Measurements from ENCODE around the gene FHOD3. TPM values are rescaled to one million over a fixed set of nuclear protein-coding genes. Genes with fewer than 3 reads are reported as not detected.

FHOD3 gene
- total RNA-seq, 6 experiments from 2014 or later, result 0.44 to 1.2 (median 0.62) TPM

- ATAC-seq, result no peak
- TF ChIP-seq POLR2A (IDR thresholded peaks at IDR 0.05), result no peak
- no peak for TF ChIP-seq CTCF (IDR thresholded peaks at IDR 0.05)
These were observed 501.4 kb downstream of the FHOD3 start for GRCh38 chr18:36798738-36799473.

GRCh38 chr18:36805105-36805504 lies 507.6 kb downstream of the FHOD3 start:
- peaks cover 0 to 15% (median 2%) of the 10 kb centered on the region in 4 donors for H3K36me3 ChIP-seq
- no peak overlapping the region for H3K4me3 ChIP-seq
- no peak for DNase-seq
- no peaks in the 10 kb centered on the region for H3K4me1 ChIP-seq
- no peak for ATAC-seq
- intact Hi-C loops (cut with DNase I), result no loop called here
- 100% methylated on average over 2 of the region's 2 CpGs for WGBS (ENCODE audit: insufficient coverage, low coverage, low lambda C conversion rate, missing lambda C conversion rate)
- H3K27me3 ChIP-seq, result no peaks in the 10 kb centered on the region
- H3K27ac ChIP-seq, result no peak overlapping the region
- no peaks in the 10 kb centered on the region for H3K9me3 ChIP-seq
- TF ChIP-seq CTCF (IDR thresholded peaks at IDR 0.05) (no peak), POLR2A (IDR thresholded peaks at IDR 0.05) (no peak)

More at GRCh38 chr18:36798738-36799473, 501.4 kb downstream of the FHOD3 start:
- Histone ChIP-seq H3K9me3 (no peaks in the 10 kb centered on the region), H3K4me1 (no peaks in the 10 kb centered on the region), H3K4me3 (no peak overlapping the region), H3K36me3 (peaks cover 0 to 23% (median 1%) of the 10 kb centered on the region in 4 donors), H3K27me3 (no peaks in the 10 kb centered on the region), H3K27ac (no peak overlapping the region)
- no peak for DNase-seq
- WGBS (ENCODE audit: insufficient coverage, low coverage, low lambda C conversion rate, missing lambda C conversion rate), result 93% methylated on average over 3 of the region's 3 CpGs
- intact Hi-C loops (cut with DNase I), result no loop called here

GRCh38 chr18:36808681-36809080 lies 511.2 kb downstream of the FHOD3 start:
- DNase-seq (no peak), ATAC-seq (no peak)
- intact Hi-C loops (cut with DNase I), result no loop called here
- TF ChIP-seq POLR2A (IDR thresholded peaks at IDR 0.05), result no peak
- Histone ChIP-seq H3K36me3 (peaks cover 0 to 15% (median 2%) of the 10 kb centered on the region in 4 donors), H3K27me3 (no peaks in the 10 kb centered on the region), H3K9me3 (no peaks in the 10 kb centered on the region), H3K4me1 (no peaks in the 10 kb centered on the region), H3K4me3 (no peak overlapping the region), H3K27ac (no peak overlapping the region)
- 50% methylated on average over 1 of the region's 2 CpGs for WGBS (ENCODE audit: insufficient coverage, low coverage, low lambda C conversion rate, missing lambda C conversion rate)

- 43% methylated on average over 6 of the region's 6 CpGs for WGBS (ENCODE audit: insufficient coverage, low coverage, low lambda C conversion rate, missing lambda C conversion rate)
- H3K9me3 ChIP-seq, result no peaks in the 10 kb centered on the region
- H3K4me3 ChIP-seq, result no peak overlapping the region
- TF ChIP-seq POLR2A (IDR thresholded peaks at IDR 0.05) (no peak), CTCF (IDR thresholded peaks at IDR 0.05) (peak; percentile 66 to 87 (median 84))
- H3K4me1 ChIP-seq, result no peaks in the 10 kb centered on the region
- no peaks in the 10 kb centered on the region for H3K27me3 ChIP-seq
- intact Hi-C loops (cut with DNase I), result no loop called here
- H3K36me3 ChIP-seq, result peaks cover 0 to 15% (median 2%) of the 10 kb centered on the region in 4 donors
- DNase-seq (no peak), ATAC-seq (peak; percentile 95 to 97 (median 96))
- no peak overlapping the region for H3K27ac ChIP-seq
These were observed 512.3 kb downstream of the FHOD3 start for GRCh38 chr18:36809590-36810381.

GRCh38 chr18:36811430-36811829 lies 513.9 kb downstream of the FHOD3 start:
- Histone ChIP-seq H3K4me1 (no peaks in the 10 kb centered on the region), H3K36me3 (peaks cover 0 to 6% (median 0%) of the 10 kb centered on the region in 4 donors), H3K27ac (no peak overlapping the region), H3K27me3 (no peaks in the 10 kb centered on the region), H3K9me3 (no peaks in the 10 kb centered on the region), H3K4me3 (no peak overlapping the region)
- DNase-seq (no peak), ATAC-seq (no peak)
- WGBS (ENCODE audit: insufficient coverage, low coverage, low lambda C conversion rate, missing lambda C conversion rate), result 90% methylated on average over 3 of the region's 3 CpGs
- TF ChIP-seq POLR2A (IDR thresholded peaks at IDR 0.05), result no peak
- TF ChIP-seq CTCF (IDR thresholded peaks at IDR 0.05), result no peak
- intact Hi-C loops (cut with DNase I), result no loop called here
